HG03039 (cell line): Measurements from ENCODE around the gene TPMT.
"Not testable (repeated sequence)": the region's sequence is repeated elsewhere in the genome, so short reads cannot be mapped to it uniquely, and the experiment has no call there.

Experiments
- ATAC-seq: cut with Tn5 transposase; IDR thresholded peaks from one replicate; pipeline ENCODE4 v1.9.1; 2021; ENCODE audit warnings: mild to moderate bottlenecking, moderate library complexity; ENCODE audit not compliant: unreplicated experiment

Gene TPMT

GRCh38 chr6:18154507-18155149, at the start of gene TPMT:
Gene TPMT (minus strand): TSS chr6:18155077. CDS start chr6:18149127, 5,950 bp downstream.
- peak; percentile 42 for ATAC-seq

- ATAC-seq: no peak
Observed at GRCh38 chr6:18203786-18204185, 48.9 kb upstream of the TPMT start.

- no peak for ATAC-seq
Observed at GRCh38 chr6:18192026-18192425, 37.1 kb upstream of the TPMT start.

DNA sequence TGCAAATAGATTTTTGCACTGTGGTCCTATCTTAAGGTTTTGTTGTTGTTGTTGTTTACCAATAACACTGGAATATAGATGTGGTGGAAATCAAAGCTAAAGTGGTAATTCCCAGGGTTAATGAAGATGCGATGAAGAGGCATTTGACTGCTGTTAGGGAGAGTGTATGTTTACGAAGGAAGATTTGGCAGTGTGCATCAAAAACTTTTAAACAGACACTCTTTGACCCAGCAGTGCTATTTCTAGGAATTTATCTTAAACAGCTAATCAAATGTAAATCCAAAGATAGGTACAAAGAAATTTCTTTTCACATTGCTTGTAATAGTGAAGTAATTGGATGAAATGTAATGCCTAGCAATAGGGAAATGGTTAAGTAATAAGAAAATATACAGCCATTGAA, 34.3 kb upstream of the TPMT start:
- ATAC-seq: no peak

GRCh38 chr6:18187701-18188100, 32.8 kb upstream of the TPMT start:
- ATAC-seq: no peak

- ATAC-seq: no peak
Observed at GRCh38 chr6:18186540-18187250, 31.8 kb upstream of the TPMT start.

DNA sequence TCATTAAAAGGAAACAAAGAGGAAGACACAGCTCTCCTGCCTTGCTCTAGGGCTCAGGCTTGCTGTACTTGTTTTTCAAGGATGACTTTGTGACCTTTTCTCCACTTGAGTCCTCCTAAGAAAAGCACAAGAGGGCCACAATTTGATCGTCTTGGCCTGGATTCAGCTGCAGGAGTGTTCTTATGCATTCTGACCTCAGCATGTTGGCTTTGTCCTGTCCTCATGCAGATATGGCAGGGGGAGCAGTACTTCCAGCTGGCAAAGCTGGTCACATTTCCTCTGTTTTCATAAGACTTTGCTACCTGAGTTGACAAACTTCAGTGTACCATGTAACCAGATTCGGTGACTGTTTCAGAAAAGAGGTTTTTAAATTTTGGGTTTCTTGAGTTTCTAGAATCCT, 31.2 kb upstream of the TPMT start:
- ATAC-seq: no peak

DNA sequence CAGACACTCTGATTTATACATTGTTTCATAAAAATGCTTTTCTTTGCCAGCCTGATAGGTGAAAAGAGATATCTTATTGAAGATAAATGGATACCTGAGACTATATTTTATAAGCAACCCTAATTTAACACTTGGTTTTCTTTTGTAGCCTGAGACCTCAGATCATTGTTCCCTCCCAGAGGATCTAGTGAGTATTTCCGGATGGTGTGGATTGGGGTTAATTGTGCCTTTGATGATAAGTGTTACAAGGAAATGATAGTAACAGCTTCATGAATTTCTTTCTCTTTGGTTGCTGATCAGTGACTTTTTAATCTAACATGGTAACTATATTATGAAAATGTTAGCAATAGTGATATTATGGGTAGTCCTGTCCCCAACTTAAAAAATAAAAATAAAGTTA, 30.7 kb upstream of the TPMT start:
- no peak for ATAC-seq

DNA sequence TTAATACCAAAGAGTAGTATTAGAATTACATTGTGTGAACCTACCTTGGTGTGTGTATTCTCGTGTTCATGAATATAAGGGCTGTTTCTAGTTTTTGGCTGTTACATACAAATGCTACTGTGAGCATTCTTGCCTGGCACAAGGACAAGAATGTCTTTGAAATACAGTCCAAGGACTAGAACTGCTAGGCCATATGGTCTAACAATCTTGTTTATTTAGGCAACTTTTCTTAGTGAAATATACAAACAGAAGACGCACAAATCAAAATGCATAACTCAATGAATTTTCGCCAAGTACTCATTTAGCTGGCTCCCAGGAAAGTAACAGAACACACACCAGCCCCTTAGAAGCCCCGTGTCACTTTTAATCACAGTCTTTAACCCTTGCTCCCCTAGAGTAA, 28.9 kb upstream of the TPMT start:
- ATAC-seq: no peak

GRCh38 chr6:18182568-18182967, 27.7 kb upstream of the TPMT start:
- ATAC-seq: no peak

DNA sequence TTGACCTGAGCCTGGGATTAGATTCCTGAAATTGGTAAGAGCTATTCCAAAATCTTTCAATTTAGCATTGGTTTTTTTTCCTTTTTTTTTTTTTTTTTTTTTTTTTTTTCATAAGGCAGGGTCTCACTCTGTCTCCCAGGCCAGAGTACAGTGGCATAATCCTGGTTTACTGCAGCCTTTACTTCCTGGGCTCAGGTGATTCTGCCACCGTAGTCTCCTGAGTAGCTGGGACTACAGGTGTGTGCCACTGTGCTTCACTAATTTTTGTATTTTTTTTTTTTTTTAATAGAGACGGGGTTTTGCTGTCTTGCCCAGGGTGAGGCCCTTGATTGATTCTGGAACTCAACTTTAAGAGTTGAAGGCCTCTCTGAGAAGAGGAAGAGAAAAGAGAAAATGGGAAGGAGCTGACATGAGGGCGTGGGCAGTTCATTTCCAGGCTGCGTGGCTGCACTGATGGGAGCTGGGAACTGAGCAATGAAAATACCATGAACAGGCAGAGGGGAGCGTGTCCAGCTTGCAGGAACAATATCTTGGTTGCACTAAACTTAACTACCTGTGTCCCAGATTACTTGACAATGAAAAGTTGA, 25.0 kb upstream of the TPMT start:
- ATAC-seq: no peak

DNA sequence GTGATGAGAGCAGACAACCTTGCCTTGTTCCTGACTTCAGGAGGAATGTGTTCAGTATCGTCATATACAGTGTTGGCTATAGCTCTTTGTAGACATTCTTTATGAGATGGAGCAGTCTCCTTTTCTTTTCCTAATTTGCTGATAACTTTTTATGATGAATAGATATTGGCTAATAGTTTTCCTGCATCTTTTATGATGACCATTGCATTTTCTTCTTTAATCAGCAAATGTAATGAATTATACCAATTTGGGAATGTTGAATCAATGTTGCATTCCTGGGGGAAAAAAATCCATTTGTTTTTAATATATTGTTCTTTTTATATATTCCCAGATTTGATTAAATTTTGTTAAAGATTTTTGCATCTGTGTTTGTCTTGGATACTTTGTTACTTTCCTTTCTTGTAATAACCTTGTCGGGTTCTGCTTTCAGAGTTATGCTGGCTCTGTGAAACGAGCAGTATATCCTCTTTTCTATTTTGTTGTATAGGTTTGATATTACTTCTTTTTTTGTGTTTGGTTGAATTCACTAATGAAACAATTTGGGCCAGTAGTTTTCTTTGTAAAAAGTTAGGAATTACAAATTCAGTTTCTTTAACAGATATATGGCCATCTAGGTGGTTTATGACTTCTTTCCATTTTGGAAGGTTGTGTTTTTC, 24.2 kb upstream of the TPMT start:
- ATAC-seq: no peak

- no peak for ATAC-seq
Observed at GRCh38 chr6:18177286-18177965, 22.5 kb upstream of the TPMT start.

- not testable (repeated sequence) for ATAC-seq
Observed at GRCh38 chr6:18176198-18176597, 21.3 kb upstream of the TPMT start.

GRCh38 chr6:18171871-18172270, 17.0 kb upstream of the TPMT start:
- ATAC-seq: no peak

DNA sequence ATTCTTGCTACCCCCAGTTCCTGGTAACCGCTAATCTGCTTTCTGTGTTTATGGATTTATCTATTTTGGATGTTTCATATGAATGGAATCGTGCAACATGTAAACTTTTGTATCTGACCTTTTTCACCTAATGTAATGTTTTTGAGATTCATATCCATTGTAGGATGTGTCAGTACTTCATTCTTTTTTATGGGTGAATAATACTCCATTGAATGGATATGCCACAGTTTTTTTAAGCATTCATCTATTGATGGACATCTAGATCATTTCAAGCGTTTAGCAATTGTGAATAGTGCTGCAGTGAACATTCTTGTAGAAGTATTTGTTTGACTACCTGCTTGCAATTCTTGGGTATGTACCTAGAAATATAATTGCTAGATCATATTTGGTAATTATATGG, 13.4 kb upstream of the TPMT start:
- no peak for ATAC-seq

GRCh38 chr6:18166312-18167036, 11.6 kb upstream of the TPMT start:
- ATAC-seq: no peak

DNA sequence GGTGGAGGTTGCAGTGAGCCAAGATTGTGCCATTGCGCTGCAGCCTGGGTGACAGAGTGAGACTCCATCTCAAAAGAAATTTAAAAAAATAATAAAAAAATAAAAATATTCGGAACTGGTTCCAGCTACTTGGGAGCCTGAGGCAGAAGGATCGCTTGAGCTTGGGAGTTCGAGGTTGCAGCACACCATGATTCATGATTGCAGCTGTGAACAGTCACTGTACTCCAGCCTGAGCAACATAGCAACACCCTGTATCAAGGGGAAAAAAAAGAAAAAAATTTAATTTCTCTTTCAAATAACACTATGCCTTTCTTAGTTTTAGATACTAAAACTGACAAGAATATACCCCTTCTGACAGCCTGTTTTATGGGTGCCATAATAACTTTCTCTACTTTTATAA, 10.9 kb upstream of the TPMT start:
- ATAC-seq: no peak

DNA sequence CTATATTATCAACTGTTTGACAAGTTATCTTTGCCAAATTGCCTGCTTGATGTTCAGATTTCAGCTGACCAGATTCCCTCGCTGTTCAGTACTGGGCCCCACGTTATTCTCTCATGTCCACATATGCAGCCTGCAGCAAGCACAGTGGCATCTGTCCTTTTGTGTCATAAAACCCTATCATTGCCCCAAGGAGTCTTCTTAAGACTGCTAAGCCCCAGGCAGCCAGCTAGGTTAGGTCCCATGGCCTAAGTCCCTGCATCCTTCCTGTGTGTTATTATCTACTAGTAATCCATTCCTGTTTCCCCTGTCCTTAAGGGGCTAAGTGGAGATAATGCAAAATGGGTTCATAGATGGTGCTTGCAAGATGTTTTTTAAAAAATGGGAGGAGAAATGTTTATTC, 7.5 kb upstream of the TPMT start:
- no peak for ATAC-seq

GRCh38 chr6:18161431-18161830, 6.6 kb upstream of the TPMT start:
- no peak for ATAC-seq

- ATAC-seq: no peak
Observed at GRCh38 chr6:18160911-18161310, 6.0 kb upstream of the TPMT start.
